ENCODE data around the gene SLC25A3.

GRCh38 chr12:98638009-98638408 lies 44.5 kb downstream of the SLC25A3 start:
- TF ChIP-seq MXI1 (IDR thresholded peaks at IDR 0.05; ENCODE audit: low read depth, low read length) = no peak
- no peak for TF ChIP-seq CHD2 (IDR thresholded peaks at IDR 0.05; ENCODE audit: low read length, partially characterized antibody)
- no peak for TF ChIP-seq POLR2AphosphoS5 (IDR thresholded peaks at IDR 0.05; ENCODE audit: low read depth, low read length)
- no peak for TF ChIP-seq FOXM1 (IDR thresholded peaks at IDR 0.05; ENCODE audit: low read depth)
- TF ChIP-seq CTCF (IDR thresholded peaks at IDR 0.05) = no peak
- TF ChIP-seq JUND (IDR thresholded peaks at IDR 0.05) = no peak
- no peak for TF ChIP-seq IRF3 (IDR thresholded peaks at IDR 0.05; ENCODE audit: low read depth, low read length)
- TF ChIP-seq NRF1 (IDR thresholded peaks at IDR 0.05; ENCODE audit: low read depth, low read length) = no peak
- TF ChIP-seq ELF1 (IDR thresholded peaks at IDR 0.05) = no peak
- no peak for TF ChIP-seq FOXJ3 (CRISPR knock-in tag; IDR thresholded peaks at IDR 0.05)
- no peak for TF ChIP-seq YY1 (IDR thresholded peaks at IDR 0.05; ENCODE audit: low read depth)

Measured in SK-N-SH (cell line).